RCC 7860 (cell line): ENCODE results near the gene UBE2Q1.

Experiments
- DNase-seq: peaks from one replicate; pipeline ENCODE4 v3.0.0-alpha.2; 2015; ENCODE audit warnings: low spot score
- FAIRE-seq: peaks from 2 replicates; lab custom pipeline; 2012; peaks lifted over from hg19 to GRCh38; lab: Jason Lieb, UNC

The UBE2Q1 gene

GRCh38 chr1:154557939-154558719 is at the start of gene UBE2Q1:
TSS of gene UBE2Q1 (minus strand) at chr1:154558662. CDS start at chr1:154558553, 109 bp downstream.
- DNase-seq (no peak), FAIRE-seq (no peak)

GRCh38 chr1:154607609-154608396 is 49.3 kb upstream of the UBE2Q1 start, which contains the start of gene ADAR:
TSS of gene ADAR (minus strand) at chr1:154608186. CDS start at chr1:154608006, 180 bp downstream.
- FAIRE-seq, result peak; percentile 46

GRCh38 chr1:154607106-154607608 is 48.7 kb upstream of the UBE2Q1 start:
- FAIRE-seq, result no peak

More at GRCh38 chr1:154607609-154608396, 49.3 kb upstream of the UBE2Q1 start, which contains the start of gene ADAR:
- DNase-seq, result peak; percentile 86

GRCh38 chr1:154605534-154605933 is 47.1 kb upstream of the UBE2Q1 start:
- no peak for DNase-seq
- no peak for FAIRE-seq

More at GRCh38 chr1:154607106-154607608, 48.7 kb upstream of the UBE2Q1 start:
- peak; percentile 53 for DNase-seq

- FAIRE-seq (no peak), DNase-seq (no peak)
Observed at GRCh38 chr1:154603317-154603716, 44.9 kb upstream of the UBE2Q1 start.

GRCh38 chr1:154599658-154600057 is 41.2 kb upstream of the UBE2Q1 start:
- DNase-seq, result no peak
- FAIRE-seq, result no peak

- FAIRE-seq (no peak), DNase-seq (no peak)
Observed at GRCh38 chr1:154598871-154599635, 40.6 kb upstream of the UBE2Q1 start.

GRCh38 chr1:154595621-154596020 is 37.2 kb upstream of the UBE2Q1 start:
- peak; percentile 68 for FAIRE-seq
- DNase-seq, result no peak

- DNase-seq (no peak), FAIRE-seq (no peak)
Observed at GRCh38 chr1:154594811-154595210, 36.3 kb upstream of the UBE2Q1 start.

GRCh38 chr1:154593390-154593789 is 34.9 kb upstream of the UBE2Q1 start:
- FAIRE-seq (no peak), DNase-seq (no peak)

- DNase-seq, result no peak
Observed at GRCh38 chr1:154591206-154591605, 32.7 kb upstream of the UBE2Q1 start.

GRCh38 chr1:154590756-154591155 is 32.3 kb upstream of the UBE2Q1 start:
- FAIRE-seq (no peak), DNase-seq (no peak)

More at GRCh38 chr1:154591206-154591605, 32.7 kb upstream of the UBE2Q1 start:
- FAIRE-seq, result no peak

GRCh38 chr1:154589780-154590179 is 31.3 kb upstream of the UBE2Q1 start:
- DNase-seq, result no peak

GRCh38 chr1:154586641-154587040 is 28.2 kb upstream of the UBE2Q1 start:
- FAIRE-seq (no peak), DNase-seq (no peak)

More at GRCh38 chr1:154589780-154590179, 31.3 kb upstream of the UBE2Q1 start:
- no peak for FAIRE-seq

GRCh38 chr1:154586231-154586630 is 27.8 kb upstream of the UBE2Q1 start:
- FAIRE-seq, result no peak
- no peak for DNase-seq

GRCh38 chr1:154584267-154584994 is 26.0 kb upstream of the UBE2Q1 start:
- no peak for FAIRE-seq
- DNase-seq, result no peak

GRCh38 chr1:154583773-154584172 is 25.3 kb upstream of the UBE2Q1 start:
- DNase-seq (no peak), FAIRE-seq (no peak)

- no peak for FAIRE-seq
- DNase-seq, result no peak
Observed at GRCh38 chr1:154582885-154583284, 24.4 kb upstream of the UBE2Q1 start.

- DNase-seq (no peak), FAIRE-seq (no peak)
Observed at GRCh38 chr1:154581766-154582165, 23.3 kb upstream of the UBE2Q1 start.

- no peak for FAIRE-seq
- DNase-seq, result no peak
Observed at GRCh38 chr1:154579374-154579773, 20.9 kb upstream of the UBE2Q1 start.
